ENCODE data around the gene PTPN23. TPM values are rescaled to one million over a fixed set of nuclear protein-coding genes. Genes with fewer than 3 reads are reported as not detected.

PTPN23 gene
- total and polyA plus RNA-seq, 2 experiments from 2014 or later: 14.3 to 48.8 TPM

GRCh38 chr3:47407237-47407636 is 26.4 kb downstream of the PTPN23 start:
- no peaks in the 10 kb centered on the region for H3K36me3 ChIP-seq (ENCODE audit: insufficient read depth)
- no peak overlapping the region for H3K4me3 Mint-ChIP-seq
- no peak for ATAC-seq
- no peak for DNase-seq (ENCODE audit: low spot score)
- no peaks in the 10 kb centered on the region for H3K9me2 ChIP-seq (ENCODE audit: insufficient read depth)
- no peak overlapping the region for H3K27ac Mint-ChIP-seq
- H3K79me2 ChIP-seq (replicated peaks; ENCODE audit: insufficient read depth): 0 out of 2 replicates have a peak, but pooled peaks cover 5% of the 10 kb centered on the region
- 0 out of 2 replicates have a peak, but pooled peaks cover 9% of the 10 kb centered on the region for H3F3A ChIP-seq (replicated peaks; ENCODE audit: low read depth)
- no peak overlapping the region for H2AFZ ChIP-seq
- TF ChIP-seq EZH2phosphoT487 (IDR thresholded peaks at IDR 0.05; ENCODE audit: unreplicated experiment) (no peak), REST (IDR thresholded peaks at IDR 0.05; ENCODE audit: unreplicated experiment) (no peak), EZH2 (IDR thresholded peaks at IDR 0.05; ENCODE audit: low read depth, unreplicated experiment) (no peak), NANOG (IDR thresholded peaks at IDR 0.05; ENCODE audit: borderline replicate concordance) (no peak), POLR2AphosphoS5 (IDR thresholded peaks at IDR 0.05; ENCODE audit: low read depth) (no peak), ZNF114 (CRISPR knock-in tag; IDR thresholded peaks at IDR 0.05) (no peak), CREB1 (CRISPR knock-in tag; IDR thresholded peaks at IDR 0.05; ENCODE audit: low read depth) (no peak), STAT1 (IDR thresholded peaks at IDR 0.05; ENCODE audit: unreplicated experiment) (no peak), CTCF (conservative IDR thresholded peaks at IDR 0.05; ENCODE audit: low read depth in 2 of 2) (no peak), ZNF462 (CRISPR knock-in tag; IDR thresholded peaks at IDR 0.05) (no peak), JUNB (IDR thresholded peaks at IDR 0.05; ENCODE audit: unreplicated experiment) (no peak), ETS1 (IDR thresholded peaks at IDR 0.05) (no peak), ZNF331 (CRISPR knock-in tag; IDR thresholded peaks at IDR 0.05; ENCODE audit: low read depth) (no peak)
- no peaks in the 10 kb centered on the region for H3K9me3 Mint-ChIP-seq
- no peaks in the 10 kb centered on the region for H3K27me3 ChIP-seq (ENCODE audit: insufficient read depth)
- H3K36me3 Mint-ChIP-seq (ENCODE audit: low read depth): peaks cover 28% of the 10 kb centered on the region
- H3K4me1 Mint-ChIP-seq: no peaks in the 10 kb centered on the region
- H3K4me3 ChIP-seq: no peak overlapping the region
- peaks cover 18% of the 10 kb centered on the region for H3K27me3 Mint-ChIP-seq (ENCODE audit: insufficient read depth, low read depth, poor library complexity)
- H4K20me1 ChIP-seq (replicated peaks; ENCODE audit: insufficient read depth): peaks cover 10% of the 10 kb centered on the region
- no peaks in the 10 kb centered on the region for H3K4me1 ChIP-seq (ENCODE audit: insufficient read depth)
- no peak overlapping the region for H3K4me2 ChIP-seq
- no peak overlapping the region for H3K27ac ChIP-seq (ENCODE audit: low read depth)

All from GM23338 (cell line).